Fibroblast of skin of abdomen (primary cell): ENCODE measurements around the gene PHC3. TPM values are rescaled to one million over a fixed set of nuclear protein-coding genes. Genes with fewer than 3 reads are reported as not detected.
"Not testable (repeated sequence)": the region's sequence is repeated elsewhere in the genome, so short reads cannot be mapped to it uniquely, and the experiment has no call there.

Experiments
- DNase-seq: peaks from one replicate; pipeline ENCODE4 v3.0.0-alpha.2; 2013
- polyA plus RNA-seq, 2 experiments: library from polyadenylated mRNA; unstranded; fragments of 120-200 nt; gene quantifications; one replicate each; pipeline ENCODE4 v1.2.1, GENCODE V29; 2013; ENCODE audit not compliant: insufficient read length in 2 of 2

Gene PHC3, protein sequence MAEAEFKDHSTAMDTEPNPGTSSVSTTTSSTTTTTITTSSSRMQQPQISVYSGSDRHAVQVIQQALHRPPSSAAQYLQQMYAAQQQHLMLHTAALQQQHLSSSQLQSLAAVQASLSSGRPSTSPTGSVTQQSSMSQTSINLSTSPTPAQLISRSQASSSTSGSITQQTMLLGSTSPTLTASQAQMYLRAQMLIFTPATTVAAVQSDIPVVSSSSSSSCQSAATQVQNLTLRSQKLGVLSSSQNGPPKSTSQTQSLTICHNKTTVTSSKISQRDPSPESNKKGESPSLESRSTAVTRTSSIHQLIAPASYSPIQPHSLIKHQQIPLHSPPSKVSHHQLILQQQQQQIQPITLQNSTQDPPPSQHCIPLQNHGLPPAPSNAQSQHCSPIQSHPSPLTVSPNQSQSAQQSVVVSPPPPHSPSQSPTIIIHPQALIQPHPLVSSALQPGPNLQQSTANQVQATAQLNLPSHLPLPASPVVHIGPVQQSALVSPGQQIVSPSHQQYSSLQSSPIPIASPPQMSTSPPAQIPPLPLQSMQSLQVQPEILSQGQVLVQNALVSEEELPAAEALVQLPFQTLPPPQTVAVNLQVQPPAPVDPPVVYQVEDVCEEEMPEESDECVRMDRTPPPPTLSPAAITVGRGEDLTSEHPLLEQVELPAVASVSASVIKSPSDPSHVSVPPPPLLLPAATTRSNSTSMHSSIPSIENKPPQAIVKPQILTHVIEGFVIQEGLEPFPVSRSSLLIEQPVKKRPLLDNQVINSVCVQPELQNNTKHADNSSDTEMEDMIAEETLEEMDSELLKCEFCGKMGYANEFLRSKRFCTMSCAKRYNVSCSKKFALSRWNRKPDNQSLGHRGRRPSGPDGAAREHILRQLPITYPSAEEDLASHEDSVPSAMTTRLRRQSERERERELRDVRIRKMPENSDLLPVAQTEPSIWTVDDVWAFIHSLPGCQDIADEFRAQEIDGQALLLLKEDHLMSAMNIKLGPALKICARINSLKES
- polyA plus RNA-seq (2013, experiment 1 of 2; ENCODE audit: insufficient read length), result 15.3 TPM
- 11.8 TPM for polyA plus RNA-seq (2013, experiment 2 of 2; ENCODE audit: insufficient read length)

DNA sequence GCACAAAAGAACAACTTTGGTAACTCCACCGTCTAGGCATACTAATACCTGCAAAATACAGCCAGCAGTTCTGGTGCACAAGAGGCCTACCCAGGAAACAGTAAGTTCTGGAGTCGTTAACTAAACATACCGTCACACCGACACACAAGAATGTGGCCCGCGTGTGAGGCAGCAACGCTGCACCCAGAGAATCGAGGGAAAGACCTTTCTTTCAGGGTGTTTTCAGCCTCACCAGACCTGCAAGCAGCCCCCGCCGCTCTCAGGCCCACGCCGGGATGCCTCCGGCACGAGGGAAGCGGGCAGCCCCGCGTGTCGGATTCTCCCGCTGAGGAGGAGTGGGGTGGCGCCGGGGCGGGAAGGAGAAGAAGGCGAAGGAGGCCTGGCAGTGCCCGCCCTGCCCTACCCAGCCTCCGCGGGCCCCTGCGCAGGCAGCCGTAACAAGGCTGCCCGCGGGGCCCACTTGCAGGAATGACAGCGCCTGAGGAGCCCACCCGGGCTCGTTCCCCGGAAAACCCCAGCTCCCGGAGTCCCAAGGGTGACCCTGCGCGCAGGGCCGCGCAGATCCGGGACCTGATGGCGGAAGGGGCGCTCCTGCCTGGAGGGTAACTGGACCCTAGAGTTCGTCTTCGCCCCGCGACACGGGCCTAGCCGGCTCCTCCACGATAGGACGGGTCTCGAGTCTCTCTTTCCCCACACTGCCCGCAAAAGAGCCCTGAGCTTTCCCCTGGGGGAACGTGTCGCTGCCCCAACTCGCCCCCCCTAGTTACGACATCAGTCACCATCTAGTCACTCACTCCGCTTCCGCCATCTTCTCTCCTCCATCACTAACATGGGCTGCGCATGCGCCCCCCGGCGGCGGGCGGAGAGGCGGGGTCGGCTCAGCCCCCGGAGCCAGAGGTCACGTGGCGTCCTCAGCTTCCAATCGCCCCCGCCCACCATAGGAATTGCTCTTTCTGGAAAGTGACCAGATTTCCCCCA is at the start of gene PHC3:
Gene PHC3, minus strand, starts transcription at position 826 of the 978 bp plus-strand sequence. Its CDS starts 18 bp downstream, at position 808.
- DNase-seq, result peak; percentile 92

DNA sequence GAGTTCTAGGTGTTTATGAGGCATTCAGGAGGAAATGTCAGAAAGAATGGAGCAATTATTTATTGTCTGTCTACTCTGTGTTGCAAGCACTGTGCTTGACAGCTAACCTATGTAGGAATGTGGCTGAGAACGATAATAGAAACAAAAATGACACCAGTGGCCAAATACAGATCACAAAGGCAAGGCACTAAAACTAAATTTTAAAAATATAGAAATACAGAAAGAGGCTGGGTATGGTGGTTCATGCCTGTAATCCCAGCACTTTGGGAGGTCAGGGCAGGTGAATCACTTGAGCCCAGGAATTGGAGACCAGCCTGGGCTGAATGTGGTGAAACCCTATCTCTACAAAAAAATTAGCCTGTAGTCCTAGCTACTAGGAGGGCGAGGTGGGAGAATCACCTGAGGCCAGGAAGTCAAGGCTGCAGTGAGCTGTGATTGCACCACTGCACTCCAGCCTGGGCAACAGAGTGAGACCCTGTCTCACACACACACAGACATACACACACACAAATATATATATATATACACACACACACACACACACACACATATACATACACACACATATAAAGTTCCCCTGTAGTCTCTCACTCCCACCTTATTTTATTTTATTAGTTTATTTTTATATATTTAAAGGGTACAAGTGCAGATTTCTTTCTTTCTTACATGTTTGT is 46.7 kb upstream of the PHC3 start:
- peak; percentile 50 for DNase-seq

DNA sequence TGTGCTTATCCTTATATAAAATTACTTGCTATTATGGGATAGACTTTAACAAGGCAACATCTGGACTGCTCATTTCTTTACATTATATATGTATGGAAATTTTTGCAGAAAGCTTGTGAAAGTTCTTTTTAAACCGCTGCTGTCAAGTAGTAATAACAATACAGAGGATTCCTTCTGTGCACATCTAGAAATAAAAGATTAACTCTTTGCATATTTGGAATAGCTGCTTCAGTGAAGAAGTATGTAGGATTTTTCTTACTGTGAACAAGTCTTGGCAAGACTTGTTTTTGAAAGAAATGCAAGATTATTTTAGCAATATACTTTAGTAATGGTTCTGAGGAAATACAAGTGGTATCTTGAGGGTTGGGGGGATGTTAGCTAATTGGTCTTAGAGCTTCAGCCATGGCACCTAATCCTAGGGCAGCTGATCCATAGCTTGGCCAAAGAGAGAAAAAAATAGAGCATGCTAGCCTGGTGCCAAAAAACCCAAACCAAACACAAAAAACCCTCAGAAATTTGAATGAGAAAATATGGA is 45.0 kb upstream of the PHC3 start:
- DNase-seq, result peak; percentile 40

DNA sequence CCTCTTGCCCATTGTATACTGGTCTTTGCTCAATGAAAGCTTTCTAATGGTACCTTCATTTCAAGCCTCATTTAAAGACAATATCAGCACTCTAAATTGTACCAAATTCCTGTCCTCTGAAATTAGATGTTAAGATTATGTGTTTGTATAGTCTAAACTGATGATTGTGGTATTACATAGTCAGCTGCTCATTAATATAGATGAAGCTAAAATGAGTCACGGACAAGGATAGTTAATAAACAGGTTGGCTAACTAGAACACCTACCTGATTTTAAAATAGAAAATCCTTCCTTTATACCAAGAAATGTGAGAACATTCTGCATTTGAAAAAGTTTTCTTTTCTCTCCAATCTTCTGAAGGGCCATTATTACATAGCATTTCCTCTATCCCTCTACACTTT is 43.6 kb upstream of the PHC3 start:
- DNase-seq, result no peak

DNA sequence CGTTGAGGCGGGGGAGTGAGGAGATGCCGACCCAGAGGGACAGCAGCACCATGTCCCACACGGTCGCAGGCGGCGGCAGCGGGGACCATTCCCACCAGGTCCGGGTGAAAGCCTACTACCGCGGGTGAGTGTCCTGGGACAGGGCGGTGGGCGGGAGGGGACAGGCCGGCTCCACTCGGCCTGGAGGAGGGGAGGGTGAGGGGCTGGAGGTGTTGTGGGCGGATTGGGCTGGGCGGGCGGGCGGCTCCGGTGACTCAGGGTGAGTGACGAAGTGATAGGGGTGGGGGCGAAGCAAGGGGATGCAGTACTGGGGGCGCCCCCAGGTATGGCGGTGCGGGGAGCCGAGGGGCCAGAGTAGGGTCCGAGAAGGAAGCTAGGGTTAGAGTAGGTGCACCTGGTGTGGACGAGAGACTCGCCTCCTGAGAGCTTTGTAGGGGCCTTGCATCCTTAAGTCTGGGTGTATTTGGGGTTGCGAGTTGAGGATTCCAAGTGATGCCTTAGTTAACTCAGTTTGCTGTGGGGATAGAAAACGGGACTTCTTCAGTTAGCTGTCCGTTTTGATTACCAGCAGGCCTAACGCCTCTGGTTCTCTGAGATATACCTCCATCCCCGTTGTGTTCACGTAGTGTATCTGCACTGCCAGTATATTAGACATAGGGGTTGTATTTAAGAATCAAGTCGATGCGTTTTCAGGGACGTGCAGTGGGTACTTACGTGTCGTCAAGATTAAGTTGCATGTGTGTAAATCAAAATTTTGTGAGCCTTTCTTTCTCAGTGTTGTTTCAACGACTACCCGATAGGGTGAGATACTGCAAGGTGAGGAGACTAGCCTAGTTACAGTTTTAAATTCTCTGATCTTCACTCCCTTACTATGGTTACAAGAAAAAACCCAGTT is 41.4 kb upstream of the PHC3 start:
- peak; percentile 15 for DNase-seq

DNA sequence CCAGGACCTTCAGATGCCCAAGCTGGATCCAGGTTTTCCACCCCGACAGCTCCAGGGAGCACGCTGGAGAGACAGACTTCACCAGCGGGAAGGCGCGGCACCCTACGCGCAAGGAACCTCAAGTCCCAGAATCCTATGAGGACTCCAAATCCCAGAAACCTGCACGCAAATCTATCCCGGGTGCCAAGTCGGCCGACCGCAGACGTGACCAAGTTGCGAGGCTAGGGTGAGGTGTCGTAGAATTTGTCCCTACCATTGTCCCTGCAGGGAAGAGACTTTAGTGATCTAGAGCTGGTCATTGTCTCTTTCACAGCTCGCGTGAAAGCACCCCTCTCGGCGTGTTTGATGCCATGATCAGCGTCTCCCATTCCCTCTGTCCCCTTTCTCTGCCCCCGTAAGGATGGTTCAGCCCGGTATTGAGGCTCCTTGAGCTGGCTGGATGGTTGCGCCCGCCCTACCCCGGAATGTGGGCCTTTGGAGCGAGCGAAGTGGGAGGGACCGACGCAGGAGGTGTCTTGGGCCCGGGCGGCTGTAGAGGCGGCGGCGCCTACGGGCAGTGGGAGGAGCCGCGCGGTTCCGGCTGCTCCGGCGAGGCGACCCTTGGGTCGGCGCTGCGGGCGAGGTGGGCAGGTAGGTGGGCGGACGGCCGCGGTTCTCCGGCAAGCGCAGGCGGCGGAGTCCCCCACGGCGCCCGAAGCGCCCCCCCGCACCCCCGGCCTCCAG is 40.6 kb upstream of the PHC3 start, which contains the start of gene PRKCI:
Gene PRKCI, plus strand, starts transcription at position 501 of the 723 bp plus-strand sequence. CDS start 246 bp downstream, outside the sequence.
- DNase-seq, result peak; percentile 99

DNA sequence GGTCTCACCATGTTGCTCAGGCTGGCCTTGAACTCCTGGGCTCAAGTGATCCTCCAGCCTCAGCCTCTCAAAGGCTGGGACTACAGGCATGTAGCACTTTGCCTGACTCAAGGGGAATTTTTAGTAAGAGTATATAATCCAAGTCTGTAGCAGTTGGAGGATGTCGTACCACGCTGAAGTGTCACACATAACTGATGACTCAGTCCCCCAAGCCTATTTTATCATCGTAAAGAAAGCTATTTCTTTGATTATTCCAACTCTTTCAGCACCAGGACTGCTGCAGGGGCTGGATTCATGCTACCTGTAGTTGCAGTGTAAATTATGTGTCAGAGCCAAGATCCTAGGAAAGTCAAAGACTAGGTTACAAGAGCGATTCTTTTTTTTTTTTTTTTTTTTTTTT is 39.3 kb upstream of the PHC3 start:
- DNase-seq, result peak; percentile 10

DNA sequence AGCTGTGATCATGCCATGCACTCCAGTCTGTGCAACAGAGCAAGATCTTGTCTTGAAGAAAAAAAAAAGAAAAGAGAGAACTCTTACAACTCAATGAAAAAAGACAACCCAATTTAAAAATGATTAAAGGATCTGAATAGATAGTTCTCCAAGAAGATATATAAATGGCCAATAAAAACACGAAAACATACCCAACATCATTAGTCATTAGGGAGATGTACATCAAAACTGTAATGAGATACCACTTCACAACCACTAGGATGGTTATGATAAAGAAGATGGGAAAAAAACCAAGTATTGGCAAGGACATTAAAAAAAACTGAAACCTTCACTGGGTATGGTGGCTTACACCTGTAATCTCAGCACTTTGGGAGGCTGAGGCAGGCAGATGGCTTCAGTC is 38.3 kb upstream of the PHC3 start:
- DNase-seq, result no peak

DNA sequence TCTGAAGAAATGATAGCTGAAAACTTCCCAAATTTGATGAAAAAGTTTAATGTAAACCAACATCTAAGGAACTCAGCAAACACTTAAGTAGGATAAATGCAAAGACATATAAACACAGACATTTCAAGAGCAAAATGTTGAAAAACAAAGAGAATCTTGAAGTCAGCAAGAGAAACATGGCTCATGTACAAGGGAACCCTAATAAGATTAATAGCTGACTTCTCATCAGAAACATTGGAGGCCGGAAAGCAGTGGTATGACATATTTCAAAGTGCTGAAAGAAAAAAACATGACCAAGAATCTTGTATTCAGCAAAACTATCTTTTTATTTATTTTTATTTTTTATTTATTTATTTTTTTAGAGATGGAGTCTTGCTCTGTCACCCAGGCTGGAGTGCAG is 30.1 kb upstream of the PHC3 start:
- no peak for DNase-seq

DNA sequence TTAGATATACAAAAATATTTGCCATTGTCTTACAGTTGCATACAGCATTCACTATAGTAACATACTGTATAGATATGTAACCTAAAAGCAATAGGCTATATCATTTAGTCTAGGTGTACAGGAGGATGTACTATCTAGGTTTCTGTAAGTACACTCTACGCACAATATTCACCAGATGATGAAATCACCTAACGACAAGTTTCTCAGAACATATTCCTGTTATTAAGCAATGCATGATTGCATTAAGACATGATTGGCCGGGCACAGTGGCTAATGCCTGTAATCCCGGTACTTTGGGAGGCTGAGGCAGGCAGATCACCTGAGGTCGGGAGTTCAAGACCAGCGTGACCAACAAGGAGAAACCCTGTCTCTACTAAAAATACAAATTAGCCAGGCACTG is 26.2 kb upstream of the PHC3 start:
- DNase-seq, result no peak

DNA sequence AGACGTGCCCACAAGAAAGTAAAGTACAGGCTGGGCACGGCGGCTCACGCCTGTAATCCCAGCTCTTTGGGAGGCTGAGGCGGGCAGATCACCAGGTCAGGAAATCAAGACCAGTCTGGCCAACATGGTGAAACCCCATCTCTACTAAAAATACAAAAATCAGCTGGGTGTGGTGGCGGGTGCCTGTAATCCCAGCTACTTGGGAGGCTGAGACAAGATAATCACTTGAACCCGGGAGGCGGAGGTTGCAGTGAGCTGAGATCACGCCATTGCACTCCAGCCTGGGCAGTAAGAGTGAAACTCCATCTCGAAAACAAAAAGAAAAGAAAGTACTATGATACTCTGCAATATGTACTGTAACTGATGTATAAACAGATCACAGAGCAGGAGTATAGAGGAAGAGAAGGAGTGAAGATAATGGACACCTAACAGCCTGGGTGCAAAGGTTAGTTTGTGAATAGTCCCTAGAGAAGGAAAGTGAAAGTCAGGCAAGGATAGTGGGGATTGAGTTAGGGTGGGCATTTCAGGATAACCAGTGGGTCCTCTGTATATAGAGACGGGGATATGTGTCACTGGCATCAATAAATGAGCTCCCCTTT is 24.7 kb upstream of the PHC3 start:
- DNase-seq, result not testable (repeated sequence)

DNA sequence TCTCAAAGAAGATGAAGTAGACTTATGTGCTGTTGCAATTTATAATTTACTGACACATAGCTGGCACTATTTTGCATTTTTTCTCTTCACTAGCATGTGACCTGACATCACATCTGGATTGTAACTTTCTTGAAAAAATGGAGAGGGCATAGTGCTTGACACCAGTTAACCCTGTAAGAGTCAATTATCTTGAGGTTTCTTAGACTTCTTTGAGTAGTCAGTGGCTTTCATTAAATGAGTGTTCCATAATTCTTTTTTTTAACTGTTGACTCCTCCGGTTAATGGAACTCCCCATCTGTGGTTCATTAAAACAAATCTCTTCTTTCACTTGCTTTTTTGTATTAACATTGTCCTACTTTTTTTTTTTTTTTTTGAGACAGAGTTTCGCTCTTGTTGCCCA is 23.8 kb upstream of the PHC3 start:
- DNase-seq, result peak; percentile 19

DNA sequence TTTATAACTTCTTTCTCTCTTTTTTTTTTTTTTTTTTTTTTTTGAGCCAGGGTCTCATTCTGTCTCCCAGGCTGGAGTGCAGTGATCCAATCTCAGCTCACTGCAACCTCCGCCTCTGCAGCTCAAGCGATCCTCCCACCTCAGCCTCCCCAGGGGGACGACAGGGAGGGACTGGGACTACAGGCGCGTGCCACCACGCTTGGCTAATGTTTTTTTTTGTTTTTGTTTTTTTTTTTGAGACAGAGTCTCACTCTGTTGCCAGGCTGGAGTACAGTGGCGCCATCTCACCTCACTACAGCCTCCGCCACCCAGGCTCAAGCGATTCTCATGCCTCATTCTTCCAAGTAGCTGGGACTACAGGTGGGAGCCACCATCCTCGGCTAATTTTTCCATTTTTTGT is 23.0 kb upstream of the PHC3 start:
- DNase-seq, result no peak

DNA sequence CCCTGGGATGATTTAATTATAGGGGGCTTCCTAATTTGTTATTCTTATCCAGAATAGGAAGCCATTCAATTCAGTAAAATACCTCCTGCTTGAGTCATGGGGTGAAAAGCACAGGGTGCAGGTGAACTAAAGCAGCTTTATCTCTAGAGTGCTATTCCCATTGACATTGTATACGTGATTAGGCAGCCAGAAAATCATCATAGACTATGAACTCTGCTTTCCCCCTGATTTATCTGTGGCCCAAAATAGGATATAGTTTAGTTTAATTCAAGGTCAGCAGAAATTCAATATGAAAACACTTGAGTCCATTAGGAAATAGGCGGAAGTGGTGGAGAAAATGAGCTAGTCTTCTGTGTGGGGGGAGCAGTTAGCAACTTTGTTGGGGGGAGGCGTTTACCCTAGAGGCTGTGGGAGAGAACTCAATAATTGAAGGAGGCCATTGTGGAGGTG is 22.5 kb upstream of the PHC3 start:
- no peak for DNase-seq

DNA sequence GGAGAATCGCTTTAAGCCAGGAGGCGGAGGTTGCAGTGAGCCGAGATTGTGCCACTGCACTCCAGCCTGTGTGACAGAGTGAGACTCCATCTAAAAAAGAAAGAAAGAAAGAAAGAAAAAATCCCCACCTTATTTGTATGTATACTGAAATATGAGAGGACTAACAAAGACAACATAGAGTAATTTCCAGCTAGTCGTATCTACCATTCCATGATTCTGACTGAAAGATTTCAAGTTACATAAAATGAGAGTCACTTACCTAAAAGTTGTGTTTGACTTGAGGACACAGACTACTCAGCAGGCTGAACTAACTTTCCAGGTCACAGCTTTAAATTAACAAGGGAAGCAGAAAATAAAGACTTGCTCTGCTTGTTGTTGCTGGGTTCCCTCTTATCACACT is 21.9 kb upstream of the PHC3 start:
- DNase-seq, result no peak

DNA sequence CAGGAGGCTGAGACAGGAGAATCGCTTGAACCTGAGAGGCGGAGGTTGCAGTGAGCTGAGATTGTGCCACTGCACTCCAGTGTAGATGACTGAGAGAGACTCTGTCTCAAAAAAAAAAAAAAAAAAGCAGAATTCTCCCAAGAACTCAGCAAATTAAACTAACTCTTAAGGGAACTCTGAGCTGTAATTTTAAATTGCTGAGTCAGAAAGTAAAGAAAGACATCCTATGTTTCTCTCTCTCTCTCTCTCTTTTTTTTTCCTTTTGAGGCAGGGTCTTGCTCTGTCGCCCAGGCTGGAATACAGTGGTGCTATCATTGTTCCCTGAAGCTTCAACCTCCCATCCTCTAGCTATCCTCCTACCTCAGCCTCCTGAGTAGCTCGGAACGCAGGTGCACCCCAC is 20.0 kb upstream of the PHC3 start:
- no peak for DNase-seq

DNA sequence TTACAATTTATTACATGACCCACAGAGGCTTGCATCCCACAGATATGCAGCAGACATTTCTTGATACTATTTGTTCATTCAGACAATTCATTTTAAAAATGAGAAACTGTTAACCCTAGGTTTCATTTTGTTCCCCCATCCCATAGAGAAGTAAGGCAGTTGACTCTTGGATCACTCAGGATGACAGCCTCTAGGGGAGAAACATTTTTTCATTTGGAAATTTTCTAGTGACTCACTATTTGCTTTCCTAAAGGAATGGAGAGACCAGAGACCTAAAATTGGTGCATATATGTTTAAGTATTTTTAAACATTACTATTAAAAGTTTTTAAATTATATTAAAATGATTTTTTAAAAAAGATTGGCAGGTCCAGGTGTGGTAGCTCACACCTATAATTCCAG is 19.5 kb upstream of the PHC3 start:
- DNase-seq, result no peak

DNA sequence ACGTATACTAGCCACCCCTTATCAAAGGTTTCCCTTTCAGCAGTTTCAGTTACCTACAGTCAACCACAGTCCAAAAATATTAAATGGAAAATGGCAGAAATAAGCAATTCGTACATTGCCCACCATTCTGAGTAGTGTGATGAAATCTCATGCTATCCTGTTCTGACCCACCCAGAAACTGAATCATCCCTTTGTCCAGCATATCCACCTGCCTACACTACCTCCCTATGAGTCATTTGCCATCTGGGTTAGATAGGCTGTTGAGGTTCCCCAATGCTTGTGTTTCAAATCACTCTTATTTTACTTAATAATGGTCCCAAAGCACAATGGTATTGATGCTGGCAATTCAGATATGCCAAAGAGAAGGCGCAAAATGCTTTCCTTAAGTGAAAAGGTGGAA is 15.3 kb upstream of the PHC3 start:
- DNase-seq, result peak; percentile 5

DNA sequence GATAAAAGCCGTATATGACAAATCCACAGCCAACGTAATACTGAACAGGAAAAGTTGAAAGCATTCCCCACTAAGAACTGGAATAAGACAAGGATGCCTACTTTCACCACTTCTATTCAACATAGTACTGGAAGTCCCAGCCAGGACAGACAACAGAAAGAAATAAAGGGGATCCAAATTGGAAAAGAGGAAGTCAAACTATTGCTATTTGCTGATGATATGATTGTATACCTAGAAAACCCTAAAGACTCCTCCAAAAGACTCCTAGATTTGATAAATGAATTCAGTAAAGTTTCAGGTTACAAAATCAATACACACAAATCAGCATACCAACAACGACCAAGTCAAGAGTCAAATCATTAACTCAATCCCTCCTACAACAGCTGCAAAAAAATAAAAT is 14.2 kb upstream of the PHC3 start:
- not testable (repeated sequence) for DNase-seq
